NCI-H748 (cell line): ENCODE data around the gene MINDY4B.

ENCODE experiments used
- DNase-seq: peaks from one replicate; lab custom pipeline; 2025; ENCODE audit not compliant: unreplicated experiment; lab: John Stamatoyannopoulos, UW

Gene MINDY4B

DNA sequence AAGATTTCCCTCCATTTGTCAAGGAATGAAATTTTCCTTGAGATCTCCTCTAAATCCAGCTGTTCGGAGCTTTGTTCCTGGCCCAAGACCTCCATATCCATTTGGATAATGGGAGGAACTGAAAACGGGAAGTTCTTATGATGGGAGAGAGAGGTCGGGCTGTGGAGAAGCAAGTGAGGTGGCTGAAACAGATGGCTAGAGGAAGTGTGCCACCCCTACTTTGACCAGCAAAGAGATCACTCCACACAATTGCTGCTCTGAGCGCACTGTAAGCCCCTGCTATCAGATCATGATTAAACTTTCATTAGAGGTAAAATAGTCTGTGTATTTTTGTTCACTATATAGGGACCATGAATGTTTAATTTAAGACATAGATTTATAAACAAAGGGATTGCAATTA lies at the start of gene MINDY4B:
MINDY4B (minus strand) TSS at position 101 of the 400 bp plus-strand sequence; CDS start at position 101, 0 bp downstream.
- no peak for DNase-seq

DNA sequence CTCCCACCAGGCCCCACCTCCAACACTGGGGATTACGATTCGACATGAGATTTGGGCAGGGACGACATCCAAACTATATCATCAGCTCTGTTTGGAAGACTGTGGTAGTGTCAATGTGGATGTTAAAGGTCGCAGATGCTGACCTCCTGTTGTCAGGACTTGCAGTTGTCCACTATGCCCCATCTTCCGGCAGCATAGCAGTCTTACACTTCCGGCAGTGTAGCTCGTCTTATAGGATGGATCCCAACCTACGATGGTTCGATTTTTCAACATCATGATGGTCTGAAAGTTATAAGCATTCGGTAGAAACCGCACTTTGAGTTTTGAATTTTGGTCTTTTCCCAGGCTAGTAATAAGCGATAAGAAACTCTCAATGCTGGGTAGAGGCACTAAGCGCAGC lies 46.7 kb upstream of the MINDY4B start:
- no peak for DNase-seq

DNA sequence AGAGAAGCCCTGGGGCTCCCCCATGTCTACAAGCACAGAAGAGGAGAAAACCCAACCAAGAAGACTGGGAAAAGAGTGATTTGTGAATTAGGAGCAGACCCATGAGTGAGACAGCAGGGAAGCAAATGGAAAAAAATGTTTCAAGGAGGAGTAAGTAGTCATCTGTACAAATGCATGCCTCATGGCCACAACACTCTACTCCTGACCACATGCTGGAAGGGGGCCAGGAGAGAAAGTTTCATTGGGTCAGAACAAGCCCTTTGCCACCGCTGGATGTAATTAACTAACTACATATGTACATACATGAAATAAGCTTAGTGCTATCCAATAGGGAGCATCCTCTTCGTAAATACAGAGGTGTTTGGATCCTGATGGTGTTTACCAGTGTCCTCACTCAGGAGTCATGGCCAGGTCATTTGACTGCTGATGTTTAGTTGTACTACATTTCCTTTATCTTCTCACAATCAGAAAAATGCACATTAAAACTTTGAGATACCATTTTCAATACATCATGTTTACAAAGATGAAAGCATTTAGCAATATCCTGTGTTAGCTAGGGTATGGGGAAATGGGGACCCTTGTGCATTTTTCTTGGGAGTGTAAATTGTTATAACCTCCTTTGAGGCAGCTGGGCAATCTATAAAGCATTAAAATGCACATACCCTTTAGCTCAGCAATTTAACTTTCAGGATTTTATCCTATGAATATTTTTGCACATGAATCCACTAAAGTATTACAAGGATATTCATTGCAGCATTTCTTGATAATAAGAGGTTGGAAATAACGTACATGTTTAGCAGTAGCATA lies 40.2 kb upstream of the MINDY4B start:
- no peak for DNase-seq

DNA sequence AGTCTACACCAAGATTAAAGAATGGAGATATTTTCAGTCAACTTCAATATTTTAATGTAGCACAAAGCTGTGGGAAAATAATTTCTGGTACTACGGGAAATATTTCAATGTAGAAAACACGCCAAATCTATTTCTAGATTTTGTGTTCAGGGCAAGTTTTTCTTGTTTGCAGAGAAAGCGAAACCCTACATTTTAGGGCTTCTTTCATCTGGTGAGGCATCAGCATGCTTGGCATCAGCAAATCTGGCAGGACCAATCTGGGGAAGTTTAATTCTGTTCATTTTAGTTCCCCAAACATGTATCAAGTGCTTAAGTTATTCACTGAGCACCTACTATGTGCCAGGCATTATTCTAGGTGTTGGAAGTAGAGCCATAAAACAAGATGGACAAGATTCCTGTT lies 37.0 kb upstream of the MINDY4B start:
- DNase-seq: no peak

DNA sequence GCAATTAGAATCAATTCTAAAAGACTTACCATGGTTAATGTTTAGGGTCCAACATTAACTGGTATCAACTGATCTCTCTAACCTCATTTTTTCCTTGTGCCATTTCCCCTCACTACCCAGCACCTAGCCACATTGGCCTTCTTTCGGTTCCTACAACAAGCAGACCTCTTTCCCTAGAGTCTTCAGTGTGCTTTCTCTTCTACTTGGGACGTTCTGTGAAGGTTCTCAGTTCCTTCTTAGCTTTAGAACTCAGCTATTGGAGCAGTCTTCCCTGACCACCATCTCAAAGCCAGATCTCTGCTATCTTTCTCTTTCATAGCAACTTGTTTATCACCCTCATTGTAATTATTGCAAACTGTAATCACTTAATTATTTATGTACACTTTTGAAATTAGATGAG lies 31.5 kb upstream of the MINDY4B start:
- DNase-seq: no peak

DNA sequence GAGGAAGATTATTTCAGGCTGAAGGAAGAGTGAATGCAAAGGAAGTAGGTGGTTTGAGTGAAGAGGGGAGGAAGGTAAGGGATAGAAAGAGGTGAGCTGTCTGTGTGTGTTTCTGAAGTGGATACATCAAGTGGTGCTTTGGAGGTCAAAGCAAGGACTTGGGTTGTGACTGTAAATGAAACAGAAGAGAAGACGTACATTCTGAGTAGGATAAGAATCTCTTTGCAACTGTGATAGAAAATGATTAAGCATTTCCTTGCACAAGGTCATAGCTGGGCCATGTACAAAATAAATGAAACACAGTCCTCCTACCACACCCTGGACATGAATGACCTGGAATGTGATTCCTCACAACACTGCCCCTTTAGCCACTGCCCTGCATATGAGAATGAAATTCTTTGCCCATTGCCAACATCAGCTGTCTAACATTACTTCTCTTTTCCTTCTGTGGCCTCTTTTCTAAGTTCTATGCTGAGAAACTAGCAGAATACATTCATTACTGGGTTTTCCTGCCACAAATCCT lies 28.3 kb upstream of the MINDY4B start:
- no peak for DNase-seq

DNA sequence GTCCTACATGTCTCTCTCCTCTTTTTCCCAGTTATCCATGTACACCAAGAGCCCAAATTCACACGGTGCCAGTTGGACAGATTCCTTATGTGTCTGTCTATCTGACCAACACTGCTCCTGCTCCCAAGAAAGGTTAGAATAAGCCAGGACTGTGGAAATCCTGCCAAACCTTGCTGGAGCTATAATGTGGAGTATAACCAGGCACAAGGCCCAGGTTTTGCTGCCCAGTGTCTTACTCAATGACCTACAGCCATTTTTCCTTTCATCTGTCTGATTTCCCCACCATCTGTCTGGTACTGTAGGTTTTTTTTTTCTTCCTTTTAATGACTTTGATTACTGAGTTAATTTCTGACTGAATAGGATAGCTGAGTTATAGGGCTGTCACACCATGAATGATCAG lies 26.5 kb upstream of the MINDY4B start:
- no peak for DNase-seq

DNA sequence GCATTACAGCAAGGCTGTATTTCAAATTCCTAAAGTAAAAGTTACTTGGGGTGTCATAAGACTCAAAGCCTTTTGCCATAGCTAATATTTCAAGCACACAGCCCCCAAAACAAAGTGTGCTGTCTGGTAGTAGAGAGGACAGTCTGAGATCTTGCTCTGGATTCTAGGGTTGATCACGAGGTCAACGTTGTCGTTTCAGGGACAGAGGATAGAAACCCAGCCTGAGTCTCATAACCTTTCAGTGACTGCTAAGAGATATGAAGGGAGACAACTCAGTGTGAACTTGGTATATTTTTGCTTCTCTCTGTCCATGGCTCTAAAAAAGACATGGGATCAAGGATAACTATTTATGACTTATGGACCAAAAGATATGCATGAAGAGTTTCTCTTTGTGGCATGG lies 25.6 kb upstream of the MINDY4B start:
- DNase-seq: no peak

DNA sequence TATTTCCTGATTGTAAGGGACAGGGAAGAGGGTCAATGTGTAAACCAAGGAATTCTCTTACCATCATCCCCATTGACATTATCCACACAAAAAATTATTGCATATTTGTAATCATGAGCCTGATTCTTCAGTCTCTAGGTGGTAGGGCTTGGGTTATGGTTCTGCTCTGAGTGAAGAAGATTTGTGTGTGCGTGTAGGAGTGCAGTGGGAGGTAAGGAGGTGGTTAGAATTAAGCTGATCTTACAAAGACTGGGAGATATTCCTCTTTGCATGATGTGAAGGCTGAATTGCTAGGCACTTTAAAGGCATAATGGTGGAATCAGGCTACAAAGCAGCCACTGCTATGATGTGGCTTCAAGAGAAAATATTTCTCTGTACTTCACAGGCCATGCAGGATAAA lies 23.0 kb upstream of the MINDY4B start:
- DNase-seq: no peak

DNA sequence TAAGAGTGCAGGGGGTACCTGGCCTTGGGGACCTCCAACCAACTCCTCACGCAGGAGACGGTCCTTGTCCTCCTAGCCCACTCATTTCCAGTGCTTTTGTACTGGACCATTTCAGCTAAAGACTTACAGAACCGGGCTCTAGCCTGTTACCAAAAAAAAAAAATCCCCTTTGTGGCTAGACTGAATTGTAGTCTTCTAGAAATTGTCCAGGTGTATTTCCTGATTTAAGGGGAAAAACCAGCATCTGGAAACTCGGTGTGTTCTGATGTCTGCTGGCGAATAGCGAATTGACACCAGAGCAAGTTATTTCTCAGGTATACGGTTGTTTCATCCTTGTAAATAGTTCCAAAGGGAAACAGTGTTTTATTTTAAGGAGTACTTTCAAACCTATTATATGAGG lies 21.1 kb upstream of the MINDY4B start:
- DNase-seq: no peak

DNA sequence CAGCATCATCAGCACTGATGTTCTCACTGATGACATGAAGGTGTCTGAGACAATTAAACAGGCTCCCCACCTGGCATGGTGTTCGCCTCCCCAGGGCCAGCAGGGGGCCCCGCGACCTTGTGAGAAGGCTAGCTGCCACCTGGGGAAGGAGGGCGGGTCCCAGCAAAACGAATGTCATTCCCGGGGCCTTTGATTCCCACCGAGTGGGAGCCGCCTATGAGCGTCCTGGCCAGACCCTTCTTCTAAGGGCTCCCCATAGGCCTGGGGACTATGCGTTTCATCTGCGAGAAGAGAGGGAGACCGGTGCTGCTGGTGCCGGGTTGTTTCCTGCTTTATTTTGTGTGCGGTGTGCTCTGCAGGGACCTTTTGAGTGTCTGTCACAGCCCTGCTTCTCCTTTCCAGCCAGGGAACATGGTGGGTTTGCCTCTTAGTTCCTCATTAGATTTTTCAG lies 20.5 kb upstream of the MINDY4B start:
- peak; percentile 57 for DNase-seq

DNA sequence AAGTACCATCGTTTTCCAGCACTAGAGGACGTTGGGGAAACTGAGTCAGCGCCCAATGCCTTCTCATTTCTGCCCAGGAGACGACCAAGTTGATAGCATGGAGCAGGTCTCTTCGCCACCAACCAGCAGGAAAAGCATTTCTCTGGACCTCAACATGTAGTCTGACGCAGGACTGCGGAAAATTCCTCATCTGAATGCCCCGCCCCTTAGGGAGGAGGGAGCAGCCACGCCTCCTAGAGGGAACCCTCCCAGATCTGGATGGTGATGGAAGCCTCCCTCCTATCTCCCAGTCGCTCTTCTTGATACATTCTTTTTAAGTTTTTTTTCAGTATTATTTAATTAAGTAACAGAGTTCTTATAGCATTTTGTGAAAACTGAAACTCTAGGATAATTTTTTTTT lies 17.4 kb upstream of the MINDY4B start:
- DNase-seq: peak; percentile 61

DNA sequence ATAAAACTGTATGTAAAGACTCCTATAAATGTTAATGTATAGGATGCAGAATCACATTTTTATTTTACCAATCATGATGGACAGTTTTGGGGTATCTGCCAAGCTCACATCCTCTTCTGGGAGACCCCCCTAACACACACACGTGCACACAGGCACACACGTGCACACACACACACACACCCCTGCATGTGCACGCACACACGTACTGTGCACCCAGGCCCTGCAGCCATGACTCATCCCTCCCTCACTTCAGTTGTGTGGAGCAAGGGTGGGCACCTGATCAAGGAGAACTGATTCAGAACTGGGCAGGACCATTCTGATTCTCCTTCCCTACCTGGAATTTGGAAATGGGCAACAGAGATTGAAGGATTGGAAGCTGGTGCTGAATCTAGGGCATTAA lies 16.0 kb upstream of the MINDY4B start:
- no peak for DNase-seq

DNA sequence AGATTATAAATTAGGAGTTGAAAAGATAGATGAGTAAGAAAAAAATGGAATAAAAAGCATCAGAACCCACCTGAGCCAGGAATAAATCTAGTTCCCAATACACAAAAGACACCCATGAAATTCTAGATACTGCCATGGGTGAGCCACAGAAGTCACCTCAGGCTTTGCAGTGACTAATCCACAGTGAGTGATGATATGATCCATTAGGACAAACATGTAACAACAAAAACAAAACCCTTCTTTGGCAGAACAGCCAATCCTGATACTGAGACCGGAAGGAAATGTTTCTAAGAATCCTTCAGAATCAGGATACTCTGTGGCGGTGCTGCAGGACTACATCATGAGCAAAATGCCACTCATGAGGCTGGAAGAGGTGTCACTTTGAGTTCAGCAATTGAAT lies 15.0 kb upstream of the MINDY4B start:
- DNase-seq: no peak

DNA sequence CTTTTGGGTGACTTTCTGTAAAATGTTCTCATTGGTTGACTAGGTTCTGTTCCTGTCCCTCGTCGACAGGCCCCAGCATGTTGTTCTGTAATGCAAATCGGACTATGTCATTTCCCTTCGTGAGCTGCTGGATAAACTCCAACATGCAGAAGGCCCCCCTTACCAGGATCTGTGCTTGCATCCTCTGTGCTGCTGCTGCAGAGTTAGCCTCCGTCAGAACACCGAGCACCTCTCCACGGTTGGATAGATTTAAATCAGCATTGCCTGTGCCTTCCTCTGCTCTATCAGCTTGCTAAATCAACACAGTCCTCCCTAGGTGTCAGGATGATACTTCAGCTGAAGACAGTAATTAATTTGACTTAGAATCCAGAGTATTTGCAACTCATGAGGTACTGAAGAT lies 12.7 kb upstream of the MINDY4B start:
- no peak for DNase-seq

DNA sequence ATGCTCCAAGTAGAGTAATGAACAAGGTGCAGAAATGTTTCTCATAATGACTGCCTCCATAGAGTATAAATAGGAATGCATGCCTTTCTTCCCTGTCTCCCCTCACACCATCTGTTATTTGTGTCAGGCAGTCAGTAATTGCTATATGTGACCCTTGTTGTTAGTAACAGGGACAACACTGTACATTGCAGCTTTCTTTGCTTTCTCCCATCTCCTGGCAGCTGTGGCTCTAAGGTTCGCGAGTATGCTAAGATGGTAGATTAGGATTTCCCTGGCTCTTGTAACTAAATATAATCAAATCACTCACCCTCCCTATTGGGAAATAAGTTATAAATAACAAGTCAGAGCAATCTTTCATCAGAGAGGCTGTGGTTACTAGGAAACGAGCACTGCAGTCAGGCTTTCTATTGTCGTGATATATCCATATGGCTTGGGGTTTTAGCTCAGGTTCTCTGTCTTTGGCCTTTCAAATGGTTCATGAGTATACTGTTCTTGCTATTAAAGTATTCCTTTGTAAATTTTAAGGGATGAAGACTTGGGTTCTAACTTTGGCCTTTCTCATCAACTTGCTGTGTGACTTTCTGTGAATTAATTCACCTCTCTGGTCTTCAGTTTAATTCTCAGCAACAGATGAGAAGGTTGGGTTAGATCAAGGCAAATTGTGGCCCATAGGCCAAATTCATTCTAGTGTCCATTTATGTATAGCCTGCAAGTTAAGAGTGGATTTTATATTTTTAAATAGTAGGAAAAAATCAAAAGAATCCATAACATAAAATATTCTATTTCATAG lies 8.1 kb upstream of the MINDY4B start:
- no peak for DNase-seq

DNA sequence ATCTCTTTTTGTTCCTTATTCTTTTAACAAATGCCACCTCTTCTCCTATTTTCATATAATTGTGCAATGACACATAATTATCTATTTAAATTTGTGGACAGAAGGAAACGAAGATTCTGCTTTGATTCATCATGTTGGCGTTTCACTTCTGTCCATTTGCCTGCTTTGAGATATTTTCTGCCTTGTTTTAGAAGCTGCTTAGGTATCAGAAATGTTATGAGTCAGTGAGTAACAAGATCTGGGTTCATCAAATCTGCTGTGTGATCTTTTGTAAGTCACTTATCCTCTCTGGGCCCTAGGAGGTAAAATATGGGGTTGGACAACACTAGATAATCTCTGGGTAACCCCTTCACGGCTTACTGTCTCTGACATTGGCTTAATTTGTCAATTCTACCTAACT lies 7.3 kb upstream of the MINDY4B start:
- no peak for DNase-seq

DNA sequence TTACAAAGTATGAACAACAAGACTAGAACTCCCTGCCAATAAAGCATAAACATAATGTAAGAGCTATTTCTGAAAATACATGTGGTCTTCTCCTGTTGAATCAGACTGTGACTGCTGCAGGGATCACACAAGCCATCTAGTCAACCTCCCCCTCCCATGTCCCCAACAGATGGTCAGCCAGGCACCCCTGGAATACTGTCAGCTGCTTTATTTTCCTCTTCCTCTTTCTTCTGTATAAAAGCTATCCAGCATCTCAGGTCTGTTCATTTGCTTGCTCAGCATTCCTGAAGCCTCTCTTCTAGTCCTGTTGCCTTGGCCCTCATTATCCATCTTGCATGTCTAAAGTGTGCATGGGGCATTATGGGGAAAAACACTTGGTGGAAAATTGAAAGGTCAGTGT lies 6.5 kb upstream of the MINDY4B start:
- no peak for DNase-seq

DNA sequence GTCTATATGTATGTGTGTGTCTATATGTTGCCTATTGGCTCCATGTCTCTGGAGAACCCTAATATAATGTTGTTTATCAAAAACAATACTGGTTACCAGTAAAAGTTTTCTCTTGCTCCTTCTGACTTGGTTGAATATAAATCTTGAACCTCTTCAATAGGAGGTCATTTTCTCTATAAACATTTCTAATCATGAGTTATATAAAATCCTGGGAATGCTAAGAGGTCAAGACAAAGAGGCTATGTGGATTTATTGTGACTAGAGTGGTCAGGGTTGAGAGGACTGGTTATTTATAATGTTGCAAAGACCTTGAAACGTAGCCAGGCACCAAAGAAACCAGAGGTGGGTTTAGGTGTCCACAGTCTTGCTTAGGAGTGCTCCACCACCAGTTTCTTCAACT lies 1.2 kb upstream of the MINDY4B start:
- no peak for DNase-seq

DNA sequence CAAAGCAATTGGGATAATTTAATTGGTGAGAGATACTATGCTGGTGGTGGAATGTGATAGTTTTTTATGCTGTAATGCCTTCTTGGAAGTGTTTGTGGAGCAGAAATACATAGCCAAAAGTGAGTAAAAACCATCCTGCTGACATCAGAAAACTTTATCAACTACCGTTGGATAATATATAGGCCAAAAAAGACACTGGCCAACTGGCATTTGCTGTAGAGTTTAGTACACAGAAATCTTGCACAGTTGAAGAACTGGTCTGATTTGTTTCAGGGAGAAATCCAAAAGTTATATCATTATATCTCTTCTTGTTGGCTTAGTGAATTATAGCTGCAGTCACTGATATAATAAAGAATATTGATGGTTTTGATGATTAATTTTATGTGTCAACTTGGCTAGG lies 507 bp upstream of the MINDY4B start:
- no peak for DNase-seq

DNA sequence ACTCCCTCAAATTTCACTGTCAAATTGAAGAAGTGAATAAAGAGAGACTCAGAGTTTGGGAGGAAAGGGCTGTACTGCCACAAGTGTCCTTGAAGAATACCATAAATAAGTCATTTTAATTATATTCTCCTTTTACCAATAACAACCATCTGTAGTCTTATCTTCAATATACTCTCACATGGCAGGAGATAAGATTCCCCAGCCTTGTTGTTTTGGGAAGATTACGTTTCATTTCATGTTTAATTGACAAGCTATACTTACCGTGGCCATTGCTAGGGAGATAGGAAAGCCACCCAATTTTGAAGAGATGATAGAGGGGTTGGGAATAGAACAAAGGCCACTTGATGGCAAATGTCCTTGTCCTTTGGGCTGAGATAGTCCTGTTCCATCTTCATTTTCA lies 2.3 kb downstream of the MINDY4B start:
- DNase-seq: no peak

DNA sequence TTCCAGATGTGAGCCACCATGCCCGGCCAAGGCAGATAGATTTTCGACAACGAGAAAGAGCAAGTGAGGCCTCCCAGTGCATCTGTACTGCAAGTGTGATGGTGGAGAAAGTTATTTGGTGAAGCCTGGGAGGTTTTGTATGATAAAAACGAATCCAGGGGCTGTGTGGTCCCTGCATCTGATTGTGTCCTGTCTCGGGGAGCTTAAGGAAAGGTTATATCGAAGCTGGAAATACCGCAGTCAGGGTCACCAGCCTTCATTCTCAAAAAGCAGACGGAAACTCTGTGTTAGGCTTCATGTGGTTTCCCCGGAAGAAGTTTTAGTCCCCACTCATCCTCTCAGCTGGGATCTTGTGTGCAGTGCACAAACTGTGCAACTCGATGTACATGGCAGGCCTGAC lies 3.4 kb downstream of the MINDY4B start:
- no peak for DNase-seq
